ENCODE measurements around the gene CD207. TPM values are rescaled to one million over a fixed set of nuclear protein-coding genes. Genes with fewer than 3 reads are reported as not detected.

Gene CD207
- total RNA-seq (ENCODE audit: low replicate concordance), result not detected in 2 replicates

DNA sequence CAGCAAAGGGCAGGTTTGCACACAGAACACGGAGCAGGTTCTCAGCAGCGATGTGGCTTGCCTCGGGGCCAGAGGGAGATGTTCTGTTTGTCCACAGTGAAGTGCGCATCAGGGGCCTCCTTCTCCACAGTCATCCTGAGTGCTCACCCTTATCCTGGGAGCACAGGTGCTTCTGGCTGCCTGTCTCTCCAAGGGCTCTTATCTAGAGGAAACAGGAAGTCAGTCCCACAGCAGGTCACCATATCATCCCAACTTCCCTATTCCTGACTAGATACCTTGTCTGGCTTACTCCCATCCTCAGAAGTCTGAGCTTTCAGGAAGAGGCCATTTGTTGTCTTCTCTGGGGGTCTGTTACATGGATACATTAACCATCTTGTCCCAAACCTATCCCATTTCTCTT is at the start of gene CD207:
CD207 (minus strand) TSS at position 174 of the 400 bp plus-strand sequence; CDS start at position 134, 40 bp downstream.

DNA sequence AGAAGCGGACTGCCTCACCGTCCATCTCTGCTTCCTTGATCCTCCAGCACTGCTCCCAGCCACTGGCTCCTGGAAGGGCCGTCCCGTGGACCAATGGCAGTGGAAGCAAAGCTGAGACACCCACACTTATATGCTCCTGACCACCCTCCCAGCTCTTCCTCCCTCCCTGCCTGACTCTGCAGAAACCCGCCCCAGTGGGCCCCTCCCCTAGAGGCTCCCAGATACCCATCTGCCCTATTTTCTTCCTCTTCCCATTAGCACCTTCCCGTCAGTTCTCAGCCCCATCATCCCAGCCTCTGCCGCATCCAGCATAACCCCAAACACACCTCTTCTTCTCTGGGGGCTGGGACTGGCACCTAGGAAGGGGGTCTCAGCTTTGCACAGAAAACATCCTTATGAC is 15.1 kb downstream of the CD207 start, which contains the start of gene CLEC4F:
CLEC4F (minus strand) TSS at position 101 of the 400 bp plus-strand sequence; CDS start at position 25, 76 bp downstream.

DNA sequence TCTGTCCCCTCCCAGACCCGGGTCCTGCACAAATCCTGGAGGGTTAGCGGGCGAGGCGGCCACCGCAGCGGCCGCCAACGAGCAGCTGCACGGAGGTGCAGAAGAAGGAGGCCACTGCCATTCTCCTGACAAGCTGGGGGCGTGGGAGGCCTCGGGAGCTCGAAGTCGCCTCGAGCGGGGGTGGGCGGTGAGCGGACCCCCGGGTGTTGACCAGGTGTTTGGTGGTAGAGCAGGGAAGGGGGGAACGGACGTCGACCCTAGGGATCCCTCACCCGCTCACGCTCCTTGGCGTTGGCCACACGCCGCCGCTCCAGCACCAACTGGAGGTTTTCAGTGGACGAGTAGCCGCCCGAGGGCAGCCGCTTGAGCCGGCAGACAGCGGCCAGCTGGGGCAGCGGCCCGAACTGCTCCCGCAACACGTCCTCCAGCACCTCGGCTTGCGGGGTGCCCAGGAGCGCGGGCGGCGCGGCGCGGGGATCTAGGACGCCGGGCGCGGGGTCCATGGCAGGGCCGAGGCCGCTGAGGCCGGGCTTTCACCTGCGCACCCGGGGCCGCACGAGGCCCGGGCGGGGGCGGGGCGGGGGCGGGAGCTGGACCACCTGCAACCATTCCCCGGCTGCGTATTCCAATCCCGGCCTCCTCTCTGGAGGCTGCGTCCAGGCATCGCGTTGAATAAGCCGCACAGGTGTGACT is 45.3 kb downstream of the CD207 start, which contains the start of gene FIGLA:
FIGLA (minus strand) TSS at position 508 of the 693 bp plus-strand sequence; CDS start at position 503, 5 bp downstream.

Other genes starting within 250 kb of the CD207 start
- gene ADD2, start 67.6 kb downstream of the CD207 start, total RNA-seq (ENCODE audit: low replicate concordance), result under 0.01 and 0.35 TPM in 2 replicates
- not detected in 2 replicates for gene FIGLA, start 45.2 kb downstream of the CD207 start, total RNA-seq (ENCODE audit: low replicate concordance)
- gene CLEC4F, start 15.2 kb downstream of the CD207 start, total RNA-seq (ENCODE audit: low replicate concordance), result not detected in 2 replicates
- gene VAX2, start 64.8 kb upstream of the CD207 start, total RNA-seq (ENCODE audit: low replicate concordance), result 0.47 and 2.3 TPM in 2 replicates
- gene ATP6V1B1, start 100.1 kb upstream of the CD207 start, total RNA-seq (ENCODE audit: low replicate concordance), result 0.45 and 0.94 TPM in 2 replicates
- gene ANKRD53, start 142.8 kb upstream of the CD207 start, total RNA-seq (ENCODE audit: low replicate concordance), result 0.15 and 0.23 TPM in 2 replicates
- gene TEX261, start 159.1 kb upstream of the CD207 start, total RNA-seq (ENCODE audit: low replicate concordance), result 21.4 and 25.7 TPM in 2 replicates
- gene NAGK, start 232.8 kb upstream of the CD207 start, total RNA-seq (ENCODE audit: low replicate concordance), result 73.1 and 80.9 TPM in 2 replicates

Measured in smooth muscle cell of the coronary artery (primary cell).